HG02973 (cell line): Measurements from ENCODE around the gene ATR.

Experiments used
- ATAC-seq: cut with Tn5 transposase; IDR thresholded peaks from one replicate; pipeline ENCODE4 v1.9.1; 2021; ENCODE audit warnings: moderate library complexity; ENCODE audit not compliant: unreplicated experiment

Gene ATR

DNA sequence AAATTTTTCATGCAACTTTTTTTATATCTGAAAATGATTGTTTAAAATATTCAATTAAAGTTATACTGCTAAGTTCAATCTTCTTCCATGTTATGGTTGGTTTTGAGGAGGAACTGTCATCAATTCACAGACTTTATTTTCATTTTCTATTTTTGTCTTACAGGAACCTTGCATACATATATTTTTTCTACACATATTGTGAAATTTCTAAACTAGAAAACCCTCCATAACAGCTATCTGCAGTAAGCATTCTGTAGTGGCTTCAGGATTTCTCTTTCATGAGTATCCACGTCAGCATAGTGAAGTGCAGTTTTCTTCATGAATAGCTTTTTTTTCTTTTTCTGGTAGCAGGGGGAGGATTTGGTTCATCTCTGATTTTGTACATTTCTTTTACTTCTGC lies 48.2 kb downstream of the ATR start:
- no peak for ATAC-seq

- no peak for ATAC-seq
Observed at GRCh38 chr3:142523921-142524566, 54.5 kb downstream of the ATR start.

- no peak for ATAC-seq
Observed at GRCh38 chr3:142509079-142509478, 69.5 kb downstream of the ATR start.

- ATAC-seq: no peak
Observed at GRCh38 chr3:142507241-142507640, 71.3 kb downstream of the ATR start.

DNA sequence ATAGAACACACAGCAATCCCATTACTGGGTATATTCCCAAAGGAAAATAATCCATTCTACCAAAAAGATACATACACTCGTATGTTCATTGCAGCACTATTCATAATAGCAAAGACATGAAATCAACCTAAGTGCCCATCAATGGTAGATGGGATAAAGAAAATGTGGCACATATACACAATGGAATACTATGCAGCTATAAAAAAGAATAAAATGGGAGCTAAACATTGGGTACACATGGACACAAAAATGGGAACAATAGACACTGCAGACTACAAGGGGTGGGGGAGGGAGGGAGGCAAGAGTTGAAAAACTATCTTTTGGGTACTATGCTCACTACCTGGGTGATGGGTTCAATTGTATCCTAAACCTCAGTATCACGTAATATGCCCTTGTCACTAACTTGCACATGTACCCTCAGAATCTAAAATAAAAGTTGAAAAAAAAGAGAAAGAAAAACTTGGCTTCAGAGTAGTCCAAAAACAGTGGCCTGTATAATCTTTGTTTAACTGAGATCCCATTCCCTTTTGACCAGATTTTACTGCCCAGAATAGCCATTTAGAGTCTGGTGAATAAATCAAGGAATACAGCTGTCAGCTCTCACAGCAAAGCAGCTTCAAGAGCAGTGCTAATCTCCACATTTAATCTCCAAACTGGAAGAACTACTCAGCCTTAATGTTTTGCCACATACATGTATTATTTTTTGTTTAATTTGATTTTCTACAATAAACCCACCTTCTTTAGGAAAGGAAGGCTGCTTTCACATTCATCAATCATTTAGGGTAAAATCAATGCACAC lies 76.1 kb downstream of the ATR start:
- no peak for ATAC-seq

DNA sequence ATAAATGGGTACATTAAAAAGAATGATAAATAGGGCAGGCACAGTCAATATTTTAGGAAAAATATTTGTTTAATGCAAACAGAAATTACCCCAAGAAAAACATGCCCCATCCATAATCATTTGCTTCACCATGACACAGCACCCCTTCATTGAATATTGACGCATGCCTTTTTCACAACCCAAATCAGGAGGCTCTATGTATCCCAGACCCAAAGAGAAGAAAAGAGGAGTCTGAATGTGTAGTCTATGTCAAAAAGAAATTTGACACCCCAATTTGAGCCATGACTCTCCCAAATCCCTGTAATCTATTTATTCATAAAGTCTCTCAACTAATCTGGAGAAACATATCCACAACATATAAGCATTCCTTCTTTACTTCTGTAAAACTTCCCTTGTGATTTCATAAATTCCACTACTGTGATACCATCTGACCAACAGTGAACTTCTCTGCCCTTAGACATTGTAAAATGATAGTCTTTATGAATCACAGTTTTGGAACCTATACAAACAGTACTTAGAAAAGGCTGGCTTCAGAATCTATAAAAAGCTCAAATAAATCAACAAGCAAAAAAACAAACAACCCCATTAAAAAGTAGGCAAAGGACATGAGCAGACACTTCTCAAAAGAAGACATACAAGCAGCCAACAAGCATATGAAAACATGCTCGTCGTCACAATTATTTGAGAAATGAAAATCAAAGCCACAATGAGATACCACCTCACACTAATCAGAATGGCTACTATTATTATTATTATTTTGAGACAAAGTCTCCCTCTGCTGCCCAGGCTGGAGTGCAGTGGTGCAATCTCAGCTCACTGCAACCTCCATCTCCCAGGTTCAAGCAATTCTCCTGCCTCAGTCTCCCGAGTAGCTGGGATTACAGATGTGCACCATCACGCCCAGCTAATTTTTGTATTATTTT lies 77.3 kb downstream of the ATR start:
- ATAC-seq: no peak

- ATAC-seq: no peak
Observed at GRCh38 chr3:142500211-142500610, 78.3 kb downstream of the ATR start.

DNA sequence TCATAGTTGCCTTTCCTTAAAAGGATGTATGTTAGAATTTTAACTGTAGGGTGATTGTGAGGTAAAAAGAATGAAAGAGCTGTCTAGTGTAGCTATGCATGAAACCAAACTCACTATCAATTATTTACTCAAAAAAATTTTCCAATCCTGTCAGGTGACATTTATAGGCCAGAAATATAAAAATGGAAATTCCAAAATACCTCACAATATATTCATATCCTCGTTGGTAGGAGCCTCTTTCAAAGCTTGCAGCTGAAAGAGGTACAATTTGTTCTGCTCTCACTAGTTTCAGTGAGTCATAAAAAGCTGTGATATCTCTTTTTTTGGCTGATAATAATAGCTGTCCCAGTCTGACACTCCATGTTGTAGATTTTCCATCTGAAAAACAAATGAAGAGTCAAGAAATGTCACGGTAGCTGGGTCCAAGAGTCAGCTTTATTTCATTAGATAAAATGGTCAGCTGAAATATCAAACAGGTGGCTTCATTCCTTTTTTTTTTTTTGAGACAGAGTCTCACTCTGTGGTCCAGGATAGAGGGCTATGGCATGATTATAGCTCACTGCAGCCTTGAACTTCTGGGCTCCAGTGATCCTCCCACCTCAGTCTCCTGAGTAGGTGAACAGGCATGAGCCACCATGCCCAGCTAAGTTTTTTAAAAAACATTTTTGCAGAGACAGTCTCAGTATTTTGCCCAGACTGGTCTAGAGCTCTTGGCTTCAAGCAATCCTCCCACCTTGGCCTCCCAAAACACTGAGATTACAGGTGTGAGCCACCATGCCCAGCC lies 79.9 kb downstream of the ATR start:
- peak; percentile 65 for ATAC-seq

DNA sequence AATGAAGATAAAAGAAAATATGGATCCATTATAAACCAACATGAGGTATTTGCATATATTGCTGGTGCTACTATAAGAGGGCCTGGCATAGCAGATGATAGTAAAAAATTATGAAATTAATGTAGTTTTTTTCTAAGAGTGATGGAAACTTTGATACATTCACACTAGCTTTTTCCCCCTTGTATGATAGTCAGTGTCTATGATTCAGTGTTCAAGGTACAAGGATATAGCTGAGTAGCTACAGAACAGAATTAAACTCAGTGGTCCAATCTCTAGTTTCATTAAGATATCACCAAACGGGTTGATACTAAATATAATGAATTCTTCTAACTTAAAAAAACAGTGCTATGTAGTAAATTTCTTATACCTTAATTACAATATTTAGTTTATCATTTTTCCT lies 80.8 kb downstream of the ATR start:
- ATAC-seq: no peak

- no peak for ATAC-seq
Observed at GRCh38 chr3:142495103-142495502, 83.4 kb downstream of the ATR start.

- no peak for ATAC-seq
Observed at GRCh38 chr3:142492184-142492583, 86.3 kb downstream of the ATR start.

DNA sequence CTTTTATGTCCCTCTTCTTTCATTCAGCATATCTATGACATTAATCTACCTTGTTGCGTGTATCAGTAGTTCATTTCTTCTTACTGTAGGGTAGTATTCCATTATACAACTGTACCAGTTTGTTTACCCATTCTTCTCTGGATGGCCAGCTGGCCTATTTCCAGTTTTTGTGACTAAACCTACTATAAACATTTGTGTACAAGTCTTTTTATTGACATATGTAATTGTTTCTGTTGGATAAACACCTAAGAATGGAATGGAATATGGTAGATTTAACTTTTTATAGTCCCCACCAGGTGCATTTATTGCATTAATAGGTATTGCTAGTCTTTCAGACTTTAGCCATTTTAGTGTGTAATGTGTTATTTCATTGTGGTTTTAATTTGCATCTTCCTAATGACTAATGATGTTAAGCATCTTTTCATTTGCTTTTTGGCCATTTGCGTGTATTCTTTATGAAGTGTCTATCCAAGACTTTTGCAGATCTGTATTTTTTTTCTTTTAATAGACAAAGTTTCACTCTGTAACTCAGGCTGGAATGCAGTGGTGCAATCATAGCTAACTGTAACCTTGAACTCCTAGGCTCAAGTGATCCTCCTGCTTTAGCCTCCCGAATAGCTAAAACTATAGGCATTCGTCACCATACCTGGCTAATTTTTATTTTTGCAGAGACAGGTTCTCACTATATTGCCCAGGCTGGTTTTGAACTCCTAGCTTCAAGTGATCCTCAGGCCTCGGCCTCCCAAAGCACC lies 88.8 kb downstream of the ATR start:
- no peak for ATAC-seq

DNA sequence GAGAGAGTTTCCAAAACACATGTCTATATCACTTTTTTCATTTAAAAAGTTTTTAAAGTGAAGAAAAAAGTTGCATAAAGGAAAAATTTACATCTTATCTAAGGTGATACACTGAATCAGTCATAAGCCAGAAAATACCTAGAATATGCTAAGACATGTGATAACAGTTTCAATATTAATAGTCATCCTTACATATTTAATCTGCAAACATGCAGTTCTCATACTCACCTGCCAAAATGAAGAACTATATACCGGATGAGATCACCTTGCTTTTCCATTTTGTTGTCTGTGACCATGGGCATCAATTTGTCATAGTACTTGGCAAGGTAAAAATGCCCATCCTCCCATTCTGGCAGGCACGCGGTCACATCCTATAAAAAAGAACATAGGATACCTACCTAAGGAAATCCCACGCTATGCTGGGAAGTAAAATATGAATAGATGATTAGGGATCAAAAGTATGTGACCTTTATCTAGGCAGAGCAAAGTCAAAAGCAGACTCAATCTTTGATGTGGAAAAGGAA lies 93.6 kb downstream of the ATR start:
- no peak for ATAC-seq

GRCh38 chr3:142481196-142481595 lies 97.3 kb downstream of the ATR start:
- no peak for ATAC-seq

DNA sequence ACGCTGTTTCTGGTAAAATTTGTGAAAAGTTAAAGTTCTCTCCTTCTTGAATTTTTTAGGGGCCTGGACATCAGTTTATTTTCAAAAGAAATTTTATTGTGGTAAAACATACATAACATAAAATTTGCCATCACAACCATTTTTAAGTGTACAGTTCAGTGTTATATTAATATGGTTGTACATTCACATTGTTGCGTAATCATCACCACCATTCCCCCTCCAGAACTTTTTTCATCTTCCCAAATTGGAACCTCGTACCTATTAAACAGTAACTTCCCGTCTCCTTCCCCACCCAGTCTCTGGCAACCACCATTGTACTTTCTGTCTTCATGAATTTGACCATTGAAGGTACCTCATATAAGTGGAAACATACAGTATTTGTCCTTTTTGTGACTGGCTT lies 107.7 kb downstream of the ATR start:
- ATAC-seq: no peak

GRCh38 chr3:142468456-142468855 lies 110.1 kb downstream of the ATR start:
- no peak for ATAC-seq

DNA sequence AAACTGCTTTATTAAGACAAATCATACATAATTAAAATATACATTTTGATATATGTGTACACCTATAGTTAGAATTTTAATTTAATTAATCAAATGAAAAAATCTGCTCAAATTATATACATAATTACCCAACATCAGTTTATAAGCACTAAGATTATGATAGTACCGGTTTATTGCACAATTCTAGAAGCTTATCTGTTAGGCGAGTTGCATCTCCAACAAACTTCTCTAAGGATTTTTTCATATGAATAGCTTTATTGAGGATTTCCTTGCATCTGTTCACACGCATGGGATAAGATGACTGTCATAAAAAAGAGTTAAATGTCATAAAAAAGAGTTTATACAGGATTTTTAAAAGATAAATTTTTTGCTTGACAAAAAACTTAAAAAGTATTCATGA lies 110.8 kb downstream of the ATR start:
- ATAC-seq: no peak

DNA sequence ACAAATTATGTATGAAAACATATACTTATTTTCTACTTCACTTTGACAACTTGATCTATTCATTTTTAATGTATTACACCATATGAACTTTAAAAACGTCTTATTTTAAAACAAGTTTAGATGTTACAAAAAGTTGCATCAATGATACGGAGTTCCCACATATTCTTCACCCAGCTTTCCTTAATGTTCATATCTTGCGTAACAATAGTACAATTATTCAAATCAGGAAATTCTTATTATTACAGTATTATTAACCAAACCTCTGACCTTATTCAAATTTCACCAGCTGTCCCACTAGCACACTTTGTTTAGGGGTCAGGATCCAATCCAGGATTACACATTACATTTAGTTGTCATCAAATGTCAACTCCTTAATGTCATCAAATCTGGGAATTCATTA lies 117.8 kb downstream of the ATR start:
- no peak for ATAC-seq

GRCh38 chr3:142459929-142460328 lies 118.6 kb downstream of the ATR start:
- no peak for ATAC-seq

DNA sequence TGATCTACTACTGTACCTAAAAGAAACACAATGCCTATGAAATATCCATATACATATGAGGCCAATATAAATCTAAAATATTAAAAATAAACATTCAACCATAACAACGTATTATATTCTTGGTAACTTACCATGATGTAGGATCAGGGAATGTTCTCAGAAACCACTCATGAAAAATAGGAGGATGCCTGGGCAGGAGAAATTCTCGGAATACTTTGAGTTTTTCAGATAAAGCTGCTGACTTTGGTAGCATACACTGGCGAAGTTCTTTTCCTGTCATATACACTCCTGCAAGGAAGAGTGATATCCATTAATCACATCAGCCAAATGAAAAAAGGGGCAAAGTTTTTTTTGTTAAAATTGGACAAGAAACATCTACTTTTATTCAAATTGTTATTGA lies 119.4 kb downstream of the ATR start:
- ATAC-seq: no peak
